Dedifferentiated amniotic fluid mesenchymal stem cell (primary cell): Measurements from ENCODE around the gene LMTK3.
"Not testable (repeated sequence)": the region's sequence is repeated elsewhere in the genome, so short reads cannot be mapped to it uniquely, and the experiment has no call there.

Experiments
- DNase-seq: peaks from one replicate; pipeline ENCODE4 v3.0.0-alpha.2; 2016; ENCODE audit errors: extremely low spot score

LMTK3 gene

DNA sequence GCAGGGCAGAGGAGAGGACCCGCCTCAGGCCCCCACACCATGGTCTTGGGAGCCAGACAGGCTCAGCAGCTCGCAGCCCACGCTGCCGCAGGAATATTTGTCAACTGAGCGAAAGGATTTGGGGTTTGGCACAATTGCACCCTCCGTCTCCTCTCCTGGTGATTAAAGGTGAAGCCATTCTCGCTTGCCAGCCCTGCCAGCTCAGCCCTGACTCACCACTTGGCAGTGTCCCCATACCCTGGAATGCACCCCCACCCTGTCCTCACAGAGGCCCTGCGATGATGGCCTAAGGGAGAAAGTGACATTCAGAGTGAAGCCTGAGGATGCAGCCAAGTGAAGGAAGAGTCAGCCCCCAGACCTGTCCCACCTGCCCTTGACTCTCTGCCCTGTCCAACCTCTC is 23.7 kb downstream of the LMTK3 start:
- peak; percentile 85 for DNase-seq

DNA sequence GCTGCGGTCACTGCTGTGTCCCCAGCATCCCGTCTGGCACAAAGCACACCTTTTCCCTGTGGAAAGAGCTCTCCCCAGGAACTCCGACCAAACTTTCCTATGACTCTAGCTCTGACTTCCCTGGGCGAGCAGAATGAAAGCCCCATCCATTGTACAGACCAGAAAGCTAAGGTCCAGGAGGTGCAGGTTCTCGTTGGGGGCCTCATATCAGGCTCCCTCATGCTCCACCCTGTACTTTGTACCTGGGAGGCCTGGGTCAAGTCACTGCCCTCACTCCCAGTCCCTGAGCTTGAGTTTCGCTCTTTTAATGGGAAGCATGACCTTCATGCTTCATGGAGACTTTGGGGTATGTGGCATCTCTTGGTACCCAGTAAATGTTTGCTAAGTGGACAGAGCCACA is 24.1 kb downstream of the LMTK3 start:
- DNase-seq, result no peak

DNA sequence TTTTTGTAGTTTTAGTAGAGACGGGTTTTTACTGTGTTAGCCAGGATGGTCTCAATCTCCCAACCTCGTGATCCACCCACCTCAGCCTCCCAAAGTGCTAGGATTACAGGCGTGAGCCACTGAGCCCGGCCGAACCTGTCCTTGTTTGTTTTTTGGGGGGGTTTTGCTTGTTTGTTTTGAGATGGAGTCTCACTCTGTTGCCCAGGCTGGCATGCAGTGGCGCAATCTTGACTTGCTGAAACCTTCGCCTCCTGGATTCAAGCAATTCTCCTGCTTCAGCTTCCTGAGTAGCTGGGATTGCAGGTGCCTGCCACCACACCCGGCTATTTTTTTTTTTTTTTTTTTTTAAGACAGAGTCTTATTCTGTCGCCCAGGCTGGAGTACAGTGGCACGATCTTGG is 24.9 kb downstream of the LMTK3 start:
- DNase-seq, result not testable (repeated sequence)

DNA sequence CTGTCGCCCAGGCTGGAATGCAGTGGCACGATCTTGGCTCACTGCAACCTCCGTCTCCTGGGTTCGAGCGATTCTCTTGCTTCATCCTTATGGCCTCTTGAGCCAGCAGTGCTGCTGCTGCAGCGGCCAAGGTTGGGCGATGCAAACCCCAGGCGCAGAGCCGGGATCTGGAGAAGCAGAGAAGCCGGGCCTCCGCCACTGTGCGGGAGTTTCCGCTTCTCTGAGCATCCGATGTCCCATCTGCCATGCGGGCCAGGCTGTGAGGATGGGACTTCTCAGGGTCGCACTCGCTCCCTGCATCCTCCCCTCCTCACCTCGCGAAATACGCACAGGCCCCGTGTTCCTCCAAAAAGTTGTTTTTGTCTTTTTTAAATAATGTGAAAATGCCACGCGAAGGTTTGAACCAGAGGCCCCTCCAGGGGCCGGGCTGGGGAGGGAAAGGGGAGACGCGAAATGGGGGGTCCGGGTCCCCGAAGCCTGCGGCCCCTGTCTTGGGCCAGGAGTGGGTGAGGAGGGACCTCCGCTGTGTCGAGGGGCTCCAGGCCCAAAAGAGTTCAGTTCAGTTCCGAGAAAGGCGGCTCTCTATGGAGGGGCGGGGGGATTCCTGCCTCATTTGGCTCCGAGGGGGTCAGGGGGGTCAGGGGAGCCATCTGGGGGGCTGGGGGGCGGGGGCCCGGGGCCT is 26.6 kb downstream of the LMTK3 start:
- DNase-seq, result no peak

DNA sequence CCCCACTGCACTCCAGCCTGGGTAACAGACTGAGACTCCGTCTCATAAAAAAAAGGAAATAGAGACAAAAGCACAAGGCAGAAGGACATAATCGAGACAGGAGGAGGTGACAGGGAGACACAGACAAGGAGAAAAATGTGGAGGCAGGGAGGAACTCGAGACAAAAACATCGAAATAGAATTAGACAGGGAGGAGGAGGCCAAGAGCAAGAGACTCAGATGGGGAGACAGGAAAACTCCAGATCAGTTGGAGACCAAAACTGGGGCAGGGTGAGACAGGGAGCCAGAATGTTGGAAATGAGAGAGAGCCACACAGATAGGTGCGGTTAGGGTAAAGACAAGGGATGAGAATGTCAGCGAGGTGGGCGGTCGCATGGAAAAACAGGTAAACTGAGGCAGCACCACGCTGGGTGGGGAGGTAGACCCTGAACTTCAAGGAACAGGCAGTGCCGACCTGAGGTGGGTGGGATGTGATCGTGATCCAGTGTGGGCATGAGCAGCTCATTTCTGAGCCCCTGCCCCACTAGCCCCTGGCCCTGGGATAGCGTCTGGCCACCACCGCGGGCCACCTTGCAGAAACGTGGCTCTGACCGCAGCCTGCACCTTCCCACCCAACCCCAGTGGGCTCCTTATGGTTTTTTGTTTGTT is 27.3 kb downstream of the LMTK3 start:
- no peak for DNase-seq

DNA sequence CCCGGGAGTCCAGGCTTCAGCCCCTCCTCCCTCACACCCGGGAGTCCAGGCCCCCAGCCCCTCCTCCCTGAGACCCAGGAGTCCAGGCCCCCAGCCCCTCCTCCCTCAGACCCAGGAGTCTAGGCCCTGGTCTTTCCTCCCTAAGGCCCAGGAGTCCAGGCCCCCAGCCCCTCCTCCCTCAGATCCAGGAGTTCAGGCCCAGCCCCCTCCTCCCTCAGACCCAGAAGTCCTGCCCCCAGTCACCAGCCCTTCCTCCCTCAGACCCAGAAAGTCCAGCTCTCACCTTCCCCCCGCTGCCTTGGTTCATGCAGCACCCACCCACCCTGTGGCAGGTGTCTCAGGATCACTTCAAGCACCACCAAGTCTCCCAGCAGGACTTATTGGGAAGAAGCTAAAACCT is 28.3 kb downstream of the LMTK3 start:
- DNase-seq, result no peak

DNA sequence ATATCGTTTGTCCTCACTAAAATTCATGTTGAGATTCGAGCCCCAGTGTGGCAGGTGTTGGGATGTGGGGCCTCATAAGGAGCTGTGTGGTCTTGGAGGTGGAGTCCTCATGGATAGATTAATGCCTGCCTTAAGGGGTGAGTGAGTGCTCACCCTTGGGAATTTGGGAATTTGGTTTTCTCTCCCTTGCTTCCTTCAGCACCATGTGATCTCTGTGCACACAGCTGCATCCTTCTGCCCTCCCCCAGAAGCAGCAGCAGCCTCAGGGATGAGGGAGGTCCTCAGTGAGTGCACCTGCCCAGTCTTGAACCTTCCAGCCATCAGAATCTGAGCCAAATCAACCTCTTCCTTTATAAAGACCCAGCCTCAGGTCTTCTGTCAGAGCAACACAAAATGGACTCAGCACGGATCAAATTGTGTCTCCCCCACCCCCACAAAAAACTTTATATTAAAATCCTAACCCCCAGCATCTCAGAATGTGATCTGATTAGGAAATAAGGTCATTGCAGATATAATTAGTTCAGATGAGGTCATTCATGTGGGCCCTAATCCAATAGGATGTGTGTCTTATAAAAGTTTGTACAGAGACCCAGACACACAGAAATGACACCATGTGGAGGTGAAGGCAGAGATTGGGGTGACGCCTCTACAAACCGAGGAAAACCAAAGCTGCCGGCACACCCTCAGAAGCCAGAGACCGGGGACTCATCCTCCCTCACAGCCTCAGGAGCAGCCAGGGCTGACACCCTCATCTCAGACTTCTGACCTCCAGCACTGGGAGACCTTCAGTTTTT is 29.6 kb downstream of the LMTK3 start:
- DNase-seq, result no peak

DNA sequence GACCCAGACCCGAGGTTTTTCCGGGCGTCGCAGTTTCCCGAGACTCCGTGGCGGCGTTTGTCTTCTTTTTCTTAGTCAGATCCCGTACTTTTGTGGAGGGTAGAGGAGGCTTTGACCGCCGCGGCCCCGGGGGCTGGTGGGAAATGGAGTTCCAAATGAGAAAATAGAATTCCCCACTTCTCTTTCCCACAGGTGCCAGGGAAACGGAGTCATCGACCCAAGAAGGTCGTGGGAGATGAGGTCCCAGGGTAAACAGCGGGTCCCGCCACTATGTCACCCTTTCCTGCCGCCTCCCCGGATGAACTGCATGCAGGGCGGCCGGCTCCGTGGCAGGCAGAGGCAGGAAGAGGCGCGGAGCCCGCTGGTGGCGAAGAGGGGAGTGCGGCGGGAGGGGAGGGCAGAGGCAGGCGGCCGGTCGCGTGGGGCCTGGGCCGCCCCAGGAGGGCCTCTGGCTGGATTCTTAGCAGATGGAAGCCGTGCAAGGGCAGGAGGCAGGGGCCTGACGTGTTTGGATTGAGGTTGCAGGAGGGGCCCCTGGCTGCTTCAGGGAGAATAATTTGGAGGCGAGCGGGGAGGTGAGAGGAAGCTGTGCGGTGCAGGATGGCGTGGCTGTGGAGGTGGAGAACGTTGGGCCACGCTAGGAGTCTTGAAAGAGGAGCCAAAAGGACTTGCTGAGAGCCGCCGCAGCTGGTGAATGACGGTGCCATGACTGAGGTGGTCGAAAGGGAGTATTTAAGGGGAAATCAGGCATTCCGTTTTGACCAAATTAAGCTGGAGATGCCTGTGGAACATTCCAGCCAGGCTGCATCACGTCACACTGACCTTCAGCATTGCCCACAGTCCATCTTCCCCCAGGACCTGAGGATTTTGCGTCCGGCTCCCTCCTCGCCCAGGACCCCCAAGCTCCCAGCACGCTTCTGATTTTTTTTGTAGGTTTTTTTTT is 30.8 kb downstream of the LMTK3 start:
- peak; percentile 17 for DNase-seq

DNA sequence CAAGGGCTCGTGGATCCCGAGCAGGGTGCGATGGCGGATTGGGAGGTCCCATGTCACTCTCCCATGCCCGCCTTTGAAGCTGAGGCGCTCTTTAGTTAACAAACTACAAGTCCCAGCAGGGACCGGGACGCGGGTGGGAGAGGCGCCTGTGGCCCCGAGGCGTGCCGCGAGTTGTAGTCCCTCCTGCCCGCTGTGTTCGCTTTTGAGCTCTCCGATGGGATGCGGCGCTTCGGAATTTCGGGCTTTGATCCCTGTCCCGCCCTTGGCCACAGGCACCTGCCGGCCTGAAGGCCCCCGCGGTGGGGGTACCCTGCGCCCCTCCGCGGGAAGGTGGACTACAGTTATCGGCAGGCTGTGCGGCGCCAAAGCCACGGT is 31.5 kb downstream of the LMTK3 start:
- no peak for DNase-seq

DNA sequence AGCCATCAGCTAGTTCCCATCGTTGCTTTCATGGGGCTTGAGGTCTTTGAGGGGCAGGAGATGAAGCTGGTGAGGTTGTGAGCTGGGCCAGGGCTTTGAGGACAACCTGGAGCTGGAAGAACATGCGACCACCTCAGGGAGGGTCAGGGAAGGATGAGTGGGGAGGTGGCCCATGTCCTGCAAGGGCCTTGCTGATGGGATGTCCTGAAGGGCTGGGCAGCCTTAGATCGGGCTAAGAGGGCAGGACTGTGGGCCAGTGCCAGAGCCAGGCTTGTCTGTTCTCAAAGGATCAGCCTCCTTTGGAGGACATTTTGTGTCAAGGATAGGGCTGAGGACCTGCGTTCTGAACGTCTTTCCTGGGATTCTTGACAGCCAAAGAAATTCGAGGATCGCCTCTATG is 31.9 kb downstream of the LMTK3 start:
- no peak for DNase-seq

DNA sequence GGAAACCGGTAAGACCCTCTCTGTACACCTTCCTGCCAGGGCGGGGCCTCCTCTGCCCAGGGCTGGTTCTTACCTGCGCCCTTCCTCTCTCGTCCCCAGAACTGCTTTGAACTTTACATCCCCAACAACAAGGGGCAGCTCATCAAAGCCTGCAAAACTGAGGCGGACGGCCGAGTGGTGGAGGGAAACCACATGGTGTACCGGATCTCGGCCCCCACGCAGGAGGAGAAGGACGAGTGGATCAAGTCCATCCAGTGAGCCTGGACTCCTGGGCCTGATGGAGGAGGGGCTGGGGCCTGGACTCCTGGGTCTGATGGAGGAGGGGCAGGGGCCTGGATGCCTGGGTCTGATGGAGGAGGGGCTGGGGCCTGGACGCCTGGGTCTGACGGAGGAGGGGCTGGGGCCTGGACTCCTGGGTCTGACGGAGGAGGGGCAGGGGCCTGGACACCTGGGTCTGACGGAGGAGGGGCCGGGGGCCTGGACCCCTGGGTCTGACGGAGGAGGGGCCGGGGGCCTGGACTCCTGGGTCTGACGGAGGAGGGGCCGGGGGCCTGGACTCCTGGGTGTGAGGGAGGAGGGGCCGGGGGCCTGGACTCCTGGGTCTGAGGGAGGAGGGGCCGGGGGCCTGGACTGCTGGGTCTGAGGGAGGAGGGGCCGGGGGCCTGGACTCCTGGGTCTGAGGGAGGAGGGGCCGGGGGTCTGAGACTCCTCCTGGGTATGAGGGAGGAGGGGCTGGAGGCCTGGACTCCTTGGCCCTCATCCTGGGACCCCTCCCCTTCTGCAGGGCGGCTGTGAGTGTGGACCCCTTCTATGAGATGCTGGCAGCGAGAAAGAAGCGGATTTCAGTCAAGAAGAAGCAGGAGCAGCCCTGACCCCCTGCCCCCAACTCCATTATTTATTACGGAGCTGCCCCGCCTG is 33.0 kb downstream of the LMTK3 start:
- no peak for DNase-seq

DNA sequence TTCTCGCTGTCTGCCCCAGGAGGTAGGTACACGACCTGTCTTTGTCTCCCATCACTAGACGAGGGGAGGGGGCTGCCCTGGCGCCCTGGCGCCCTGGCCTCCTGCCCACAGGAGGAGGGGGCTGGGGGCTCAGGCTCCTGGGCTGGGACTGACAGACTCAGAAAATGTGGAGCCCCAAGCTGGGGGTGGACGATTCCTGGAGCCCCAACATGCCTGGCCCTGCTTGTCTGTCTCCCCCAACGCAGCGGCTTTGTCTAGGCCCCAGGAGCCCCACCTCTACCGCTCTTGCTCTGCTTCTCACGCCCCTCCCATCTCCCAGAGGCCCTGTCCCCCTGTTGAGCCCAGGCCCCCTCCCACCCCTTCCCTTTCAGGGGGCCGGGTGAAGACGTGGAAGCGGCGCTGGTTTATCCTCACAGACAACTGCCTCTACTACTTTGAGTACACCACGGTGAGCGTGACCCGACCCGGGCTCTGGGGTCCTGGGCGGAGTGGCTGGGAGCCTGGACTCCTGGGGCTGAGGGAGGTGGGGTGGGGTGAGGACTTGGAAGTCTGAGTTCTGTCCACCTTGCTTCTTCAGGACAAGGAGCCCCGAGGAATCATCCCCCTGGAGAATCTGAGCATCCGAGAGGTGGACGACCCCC is 33.8 kb downstream of the LMTK3 start:
- DNase-seq, result no peak

DNA sequence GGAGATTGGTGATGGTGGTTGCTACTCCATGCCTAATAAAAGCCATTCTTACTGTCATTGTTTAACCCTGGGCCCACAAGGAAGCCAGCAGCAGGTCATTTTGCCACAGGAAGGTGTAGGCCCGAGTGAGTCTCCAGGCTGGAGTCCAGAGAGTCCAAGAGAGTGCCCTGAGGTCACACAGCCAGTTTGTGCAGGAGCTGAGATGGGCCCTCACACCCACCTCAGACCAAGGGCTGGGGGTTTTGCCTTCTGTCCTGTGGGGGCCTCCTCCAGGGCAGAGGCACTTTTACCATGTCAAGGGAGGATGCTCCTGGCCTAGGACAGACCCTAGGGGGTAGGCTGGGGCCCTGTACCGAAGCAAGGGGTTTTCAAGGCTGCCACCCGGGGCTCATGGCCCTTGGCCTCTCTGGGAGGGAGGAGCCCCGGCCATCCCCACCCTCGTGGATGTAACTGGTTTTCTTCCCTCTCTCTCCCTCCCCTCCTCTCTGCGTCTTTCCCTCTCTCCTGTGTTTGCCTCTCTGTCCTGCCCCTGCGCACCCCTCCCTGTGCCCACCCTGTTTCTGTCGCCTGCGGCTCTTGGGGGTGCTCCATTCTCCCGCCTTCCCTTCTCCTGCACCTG is 34.5 kb downstream of the LMTK3 start:
- no peak for DNase-seq

DNA sequence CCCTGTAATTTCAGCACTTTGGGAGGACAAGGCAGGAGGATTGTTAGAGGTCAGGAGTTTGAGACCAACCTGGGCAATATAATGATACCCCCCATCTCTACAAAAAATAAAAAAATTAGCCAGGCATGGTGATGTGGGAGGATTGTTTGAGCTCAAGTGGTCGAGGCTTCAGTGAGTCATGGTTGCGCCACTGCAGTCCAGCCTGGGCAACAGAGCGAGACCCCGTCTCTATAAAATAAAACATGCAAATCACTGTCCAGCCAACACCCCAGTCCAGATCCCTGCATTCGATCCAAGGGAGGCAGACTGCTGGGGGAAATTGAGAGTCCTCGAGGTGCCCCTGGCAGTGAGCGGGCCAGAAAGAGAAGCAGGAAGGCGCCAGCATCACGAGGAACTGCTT is 35.5 kb downstream of the LMTK3 start:
- no peak for DNase-seq

DNA sequence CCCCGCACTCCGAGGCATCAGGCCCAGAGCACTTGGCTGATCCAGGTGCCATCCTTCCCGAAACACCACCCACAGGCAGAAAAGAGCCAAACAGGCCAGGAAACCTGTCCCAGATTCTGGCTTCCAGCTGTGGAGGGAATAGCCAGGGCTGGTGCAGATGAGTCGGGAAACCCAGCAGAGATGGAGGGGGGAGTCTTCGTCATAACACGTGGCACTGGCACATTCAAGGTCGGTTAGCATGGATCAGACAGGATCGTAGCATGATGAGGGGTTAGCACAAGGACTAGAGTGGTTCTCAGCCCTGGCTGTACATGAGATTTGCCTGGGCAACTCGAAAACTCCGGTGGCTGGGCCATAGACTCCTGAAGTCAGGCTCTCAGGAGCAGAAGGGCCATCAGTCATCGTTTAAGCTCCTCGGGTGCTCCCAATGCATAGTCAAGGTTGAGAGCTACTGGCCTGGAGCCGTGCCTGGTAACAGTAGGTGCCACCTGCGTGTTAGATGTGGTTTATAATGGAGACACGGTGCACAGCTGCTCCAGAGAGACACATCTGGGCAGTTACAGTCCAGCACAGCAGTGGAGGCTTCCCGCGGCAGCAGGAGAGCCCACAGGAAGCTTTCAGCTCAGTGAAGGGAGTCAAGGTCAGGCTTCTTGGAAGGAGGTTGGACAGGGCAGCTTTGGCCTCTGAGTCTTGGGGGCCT is 36.1 kb downstream of the LMTK3 start:
- DNase-seq, result no peak

DNA sequence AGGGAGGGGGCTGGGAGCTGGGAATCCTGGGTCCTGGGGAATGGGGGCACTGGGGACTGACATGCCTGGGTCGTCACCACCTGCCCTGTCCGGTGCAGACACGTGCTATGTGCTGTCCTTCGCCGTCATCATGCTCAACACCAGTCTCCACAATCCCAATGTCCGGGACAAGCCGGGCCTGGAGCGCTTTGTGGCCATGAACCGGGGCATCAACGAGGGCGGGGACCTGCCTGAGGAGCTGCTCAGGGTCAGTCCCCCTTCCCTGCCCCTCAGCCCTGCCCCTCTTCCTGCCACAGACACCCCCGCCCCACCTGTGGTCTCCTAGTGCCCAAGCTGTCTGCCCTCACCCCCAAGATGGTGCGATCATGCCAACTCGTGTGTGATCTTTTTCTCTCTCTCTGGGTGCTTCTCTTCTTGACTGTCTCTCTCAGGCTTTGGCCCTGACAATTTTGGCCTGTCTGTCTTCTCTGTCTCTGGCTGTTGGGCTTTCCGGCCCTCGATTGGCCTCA is 37.5 kb downstream of the LMTK3 start:
- no peak for DNase-seq

DNA sequence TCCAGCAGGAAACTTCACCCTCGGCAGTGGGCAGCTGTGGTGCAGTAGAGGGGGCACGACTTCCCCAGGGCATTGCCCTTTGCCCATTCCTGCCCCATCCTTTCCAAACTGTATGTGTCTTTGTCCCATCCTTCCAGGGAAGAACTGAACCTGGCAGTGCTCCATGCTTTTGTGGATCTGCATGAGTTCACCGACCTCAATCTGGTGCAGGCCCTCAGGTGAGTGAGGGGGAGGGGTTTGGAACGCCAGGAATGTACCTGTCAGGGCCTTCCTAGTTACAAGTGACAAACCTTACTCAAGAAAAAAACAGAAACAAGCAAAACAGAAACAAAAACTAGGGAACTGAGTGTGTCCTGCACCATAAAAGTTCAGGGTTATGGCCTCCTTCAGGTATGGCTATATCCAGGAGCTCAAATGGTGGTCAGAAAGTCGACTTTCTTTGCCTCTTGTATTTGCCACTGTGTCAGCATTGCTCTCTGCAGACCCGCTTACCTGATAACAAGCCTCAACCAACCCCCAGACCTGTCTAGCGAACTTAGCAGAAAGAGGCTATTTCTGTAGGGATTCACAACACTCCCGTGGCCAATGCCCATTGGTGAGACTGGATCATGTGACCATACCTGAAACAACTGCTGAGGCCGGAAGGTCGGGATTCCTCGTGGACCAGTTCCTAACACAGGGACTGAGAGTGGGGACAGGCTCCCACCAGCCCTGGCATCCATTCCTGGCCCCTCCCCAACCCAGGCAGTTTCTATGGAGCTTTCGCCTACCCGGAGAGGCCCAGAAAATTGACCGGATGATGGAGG is 38.3 kb downstream of the LMTK3 start:
- DNase-seq, result no peak

DNA sequence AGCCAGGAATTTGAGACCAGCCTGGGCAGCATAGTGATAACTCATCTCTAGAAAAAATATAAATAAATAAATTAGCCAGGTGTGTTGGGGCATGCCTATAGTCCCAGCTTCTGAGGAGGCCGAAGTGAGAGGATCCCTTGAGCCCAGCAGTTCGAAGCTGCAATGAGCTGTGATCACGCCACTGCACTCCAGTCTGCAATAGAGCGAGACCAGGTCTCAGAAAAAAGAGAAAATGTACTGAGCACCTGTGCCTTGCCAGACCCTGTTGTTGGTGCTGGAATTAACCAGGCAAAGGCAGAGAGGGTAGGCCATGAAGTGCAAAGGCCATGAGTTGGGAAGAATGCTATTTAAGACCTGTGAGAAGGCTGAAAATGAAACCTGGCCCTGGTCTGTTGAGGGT is 39.8 kb downstream of the LMTK3 start:
- no peak for DNase-seq
